Measurements from ENCODE around the gene NDUFS6. TPM values are rescaled to one million over a fixed set of nuclear protein-coding genes. Genes with fewer than 3 reads are reported as not detected.

The NDUFS6 gene
- polyA plus RNA-seq, 4 donors: 35.4 to 64.5 (median 54.7) TPM

DNA sequence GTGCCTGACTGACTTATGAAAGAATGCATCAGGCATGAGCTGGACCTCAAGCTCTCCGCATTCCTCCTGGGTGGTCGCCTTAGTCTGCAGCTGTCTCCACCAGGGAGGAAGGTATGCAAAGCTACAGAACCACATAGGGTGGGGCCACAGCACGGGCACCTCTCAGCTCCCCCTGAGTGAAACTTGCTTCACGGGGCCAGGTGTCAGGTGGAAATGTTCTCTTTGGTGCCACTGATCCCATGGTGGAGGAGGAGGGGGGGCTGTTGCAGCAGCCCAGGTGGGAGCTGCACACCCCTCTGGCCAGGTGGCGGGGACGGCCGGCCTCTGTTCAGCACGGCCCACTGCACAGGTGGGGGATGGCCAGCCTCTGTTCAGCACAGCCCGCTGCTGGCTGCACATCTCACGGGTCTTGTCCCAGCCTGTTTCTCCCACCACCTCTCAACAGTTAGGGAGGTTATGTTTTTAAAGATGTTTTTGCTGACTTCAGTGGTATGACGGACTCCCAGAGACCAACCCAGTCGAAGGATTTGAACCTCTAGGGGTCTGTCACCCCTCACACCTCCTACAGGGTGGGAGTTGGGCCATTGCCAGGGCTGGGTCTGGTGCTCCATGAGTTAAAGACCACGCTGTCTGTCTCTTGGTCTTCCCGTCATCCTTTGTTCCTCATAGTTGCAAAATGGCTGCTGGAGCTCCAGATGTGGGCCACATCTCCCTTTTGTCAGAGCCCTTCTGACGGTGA is 35.9 kb upstream of the NDUFS6 start:
- no peak for DNase-seq (ENCODE audit: low read depth in 4 of 4, low spot score in 3 of 4)

- DNase-seq (ENCODE audit: low read depth in 4 of 4, low spot score in 3 of 4): no peak
These were observed 35.3 kb upstream of the NDUFS6 start for GRCh38 chr5:1765880-1766235.

DNA sequence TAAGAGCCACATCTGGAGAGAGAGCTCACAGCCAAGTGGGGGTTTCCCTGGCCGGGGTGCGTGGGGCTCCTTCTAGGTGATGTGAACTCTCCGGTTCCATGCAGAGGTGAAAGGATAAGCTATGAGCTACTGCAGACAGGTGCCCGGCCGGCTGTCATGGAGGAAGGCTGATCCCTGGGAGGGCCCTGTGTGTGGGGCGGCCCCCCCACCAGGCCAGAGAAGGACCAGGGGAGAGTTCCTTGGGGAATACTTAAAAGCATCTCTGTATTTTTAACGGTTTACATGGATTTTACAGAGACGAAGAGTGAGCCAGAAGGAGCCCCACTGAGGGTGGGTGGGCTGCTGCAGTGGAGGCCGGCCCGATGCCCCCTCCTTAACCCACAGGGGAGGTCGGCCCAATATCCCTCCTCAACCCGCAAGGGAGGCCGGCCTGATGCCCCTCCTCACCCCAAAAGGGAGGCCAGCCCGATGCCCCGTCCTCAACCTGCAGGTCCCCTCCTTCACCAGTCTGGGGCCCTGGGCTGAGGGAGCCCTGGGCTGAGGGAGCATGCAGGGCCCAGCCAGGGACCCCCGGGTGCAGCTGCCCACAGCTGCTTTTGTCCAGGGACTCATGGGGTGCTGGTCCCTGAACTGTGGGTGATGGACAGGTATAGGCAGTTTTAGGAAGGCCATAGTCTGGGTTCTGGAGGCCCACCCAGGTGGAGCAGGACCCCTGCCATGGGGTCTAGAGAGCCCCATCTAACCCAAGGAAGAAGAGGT is 33.5 kb upstream of the NDUFS6 start:
- DNase-seq (ENCODE audit: low read depth in 4 of 4, low spot score in 3 of 4): no peak

GRCh38 chr5:1768283-1769000 is 32.8 kb upstream of the NDUFS6 start:
- no peak for DNase-seq (ENCODE audit: low read depth in 4 of 4, low spot score in 3 of 4)

- DNase-seq (ENCODE audit: low read depth in 4 of 4, low spot score in 3 of 4): no peak
These were observed 32.1 kb upstream of the NDUFS6 start for GRCh38 chr5:1769017-1769640.

- no peak for DNase-seq (ENCODE audit: low read depth in 4 of 4, low spot score in 3 of 4)
These were observed 31.3 kb upstream of the NDUFS6 start for GRCh38 chr5:1769752-1770442.

GRCh38 chr5:1770443-1770802 is 30.8 kb upstream of the NDUFS6 start:
- DNase-seq (ENCODE audit: low read depth in 4 of 4, low spot score in 3 of 4): no peak

- no peak for DNase-seq (ENCODE audit: low read depth in 4 of 4, low spot score in 3 of 4)
These were observed 29.8 kb upstream of the NDUFS6 start for GRCh38 chr5:1771149-1772065.

- DNase-seq (ENCODE audit: low read depth in 4 of 4, low spot score in 3 of 4): peak in 1 of 4 donors; percentile 33
These were observed 28.6 kb upstream of the NDUFS6 start for GRCh38 chr5:1772634-1773033.

DNA sequence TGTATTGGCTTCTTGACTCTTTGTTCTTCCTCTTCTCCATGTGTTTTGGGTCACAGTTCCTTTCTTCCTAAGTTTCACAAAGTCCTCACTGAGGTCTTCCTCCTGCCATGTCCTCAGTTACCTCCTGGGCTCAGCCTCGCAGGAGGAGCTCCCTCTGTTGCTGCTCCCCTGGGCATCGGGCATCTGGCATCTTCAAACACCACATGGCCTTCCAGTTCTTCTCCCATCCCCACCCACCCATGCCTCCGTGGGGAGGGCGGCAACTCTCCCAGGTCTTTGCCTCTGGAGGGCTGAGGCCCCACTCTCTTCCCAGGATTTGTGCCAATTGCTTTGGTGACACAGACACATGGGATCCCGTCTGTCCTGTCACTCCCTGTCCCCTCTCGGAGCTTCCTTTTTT is 24.4 kb upstream of the NDUFS6 start:
- no peak for DNase-seq (ENCODE audit: low read depth in 4 of 4, low spot score in 3 of 4)

DNA sequence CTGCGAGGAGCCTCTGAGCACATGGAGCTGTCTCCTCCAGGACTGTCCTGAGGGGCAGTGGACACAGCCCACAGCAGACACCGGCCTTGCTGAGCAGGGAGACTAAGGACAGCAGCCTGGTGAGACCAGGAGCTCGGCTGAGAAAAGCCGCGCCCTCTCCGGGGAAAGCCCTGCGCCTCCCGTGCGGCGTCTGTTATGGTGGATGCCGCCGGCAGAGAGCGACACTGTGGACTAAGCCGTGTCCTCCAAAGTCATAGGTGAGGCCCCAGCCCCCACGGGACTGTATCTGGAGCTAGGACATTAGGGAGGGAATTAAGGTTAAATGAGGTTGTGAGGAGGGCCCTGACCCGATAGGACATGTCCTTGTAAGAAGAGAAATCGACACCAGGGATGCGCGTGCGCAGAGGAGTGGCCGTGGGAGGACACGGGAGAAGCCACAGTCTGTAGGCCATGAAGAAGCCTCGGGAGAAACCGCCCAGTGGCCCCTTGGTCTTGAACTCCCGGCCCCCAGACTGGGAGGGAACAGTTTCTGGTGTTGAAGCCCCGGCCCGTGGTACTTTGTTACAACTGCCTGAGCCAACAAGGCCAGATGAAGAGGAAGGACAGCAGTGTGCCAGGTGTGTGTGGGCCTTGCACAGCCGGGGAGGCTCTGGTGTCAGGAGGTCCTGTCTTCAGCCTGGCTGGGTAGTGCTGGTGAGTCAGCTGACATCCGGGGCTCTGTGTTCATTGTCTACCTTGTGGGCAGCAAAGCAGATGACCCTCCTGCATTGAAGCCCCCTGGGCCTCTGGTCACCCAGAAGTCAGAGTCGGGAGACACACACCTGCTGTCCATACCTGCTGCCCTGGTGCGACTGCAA is 23.7 kb upstream of the NDUFS6 start:
- DNase-seq (ENCODE audit: low read depth in 4 of 4, low spot score in 3 of 4): no peak

- DNase-seq (ENCODE audit: low read depth in 4 of 4, low spot score in 3 of 4): no peak
These were observed 22.8 kb upstream of the NDUFS6 start for GRCh38 chr5:1778138-1779020.

DNA sequence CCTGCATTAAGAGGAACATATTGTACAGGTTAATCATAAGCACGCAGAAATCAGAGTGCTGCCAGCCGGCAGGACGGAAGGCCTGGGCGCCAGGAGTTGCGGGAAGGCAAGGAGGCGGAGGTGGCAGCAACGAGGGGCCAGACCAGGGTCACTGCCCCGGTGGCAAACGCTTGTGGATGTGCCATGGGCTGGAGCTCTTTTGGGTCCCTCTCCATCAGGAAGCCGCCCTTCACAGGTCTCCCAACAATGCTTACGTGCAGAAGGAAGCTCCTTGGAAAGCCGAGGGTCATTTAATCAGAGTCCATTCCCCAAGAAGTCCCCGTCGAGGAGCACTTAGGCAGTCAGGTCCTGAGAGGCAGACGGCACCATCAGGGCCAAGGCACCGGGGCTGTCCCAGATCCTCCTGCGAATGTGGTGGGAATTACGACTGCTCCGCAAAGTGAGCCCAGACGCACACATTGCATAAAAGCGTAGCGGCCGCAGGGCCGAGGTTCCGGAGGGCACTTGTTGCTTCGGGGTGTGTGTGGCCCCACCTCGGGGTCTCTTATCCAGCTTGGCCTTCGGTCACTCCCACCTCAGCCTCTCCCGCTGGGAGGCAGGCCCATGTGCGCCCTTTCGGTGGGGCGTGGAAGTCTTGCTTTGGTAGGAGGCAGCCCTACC is 22.1 kb upstream of the NDUFS6 start:
- no peak for DNase-seq (ENCODE audit: low read depth in 4 of 4, low spot score in 3 of 4)

- no peak for DNase-seq (ENCODE audit: low read depth in 4 of 4, low spot score in 3 of 4)
These were observed 21.2 kb upstream of the NDUFS6 start for GRCh38 chr5:1779782-1780613.

- DNase-seq (ENCODE audit: low read depth in 4 of 4, low spot score in 3 of 4): no peak
These were observed 20.6 kb upstream of the NDUFS6 start for GRCh38 chr5:1780614-1780930.

DNA sequence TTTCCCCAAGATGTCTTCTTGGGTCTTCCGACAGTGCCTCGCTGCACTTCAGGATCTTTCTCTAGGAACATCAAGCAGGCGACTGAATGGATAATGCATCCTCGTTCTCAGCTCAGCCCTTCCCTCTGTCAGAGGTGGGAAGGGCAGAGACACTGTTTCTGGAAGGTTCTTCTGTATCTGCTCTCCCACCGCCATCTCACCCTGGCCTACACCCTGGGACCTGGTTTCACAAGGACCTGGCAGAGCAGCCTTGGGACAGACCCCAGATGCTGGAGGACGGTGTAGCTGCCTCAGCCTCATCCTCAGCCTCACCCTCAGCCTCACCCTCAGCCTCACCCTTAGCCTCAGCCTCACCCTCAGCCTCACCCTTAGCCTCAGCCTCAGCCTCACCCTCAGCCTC is 20.1 kb upstream of the NDUFS6 start:
- no peak for DNase-seq (ENCODE audit: low read depth in 4 of 4, low spot score in 3 of 4)
